GM12873 (cell line): ENCODE measurements around the gene CHMP4A.

Source experiments
- TF ChIP-seq, protein P1 (sequence below): IDR thresholded peaks from 2 replicates; pipeline ENCODE4 v1.5.1; 2012; ENCODE audit warnings: low read depth, mild to moderate bottlenecking, moderate library complexity, low read length, control low read depth; ENCODE audit not compliant: insufficient read depth; ENCODE audit errors: missing control alignments

The CHMP4A gene

GRCh38 chr14:24258548-24259265 lies 45.4 kb upstream of the CHMP4A start:
- TF ChIP-seq, protein P1, sequence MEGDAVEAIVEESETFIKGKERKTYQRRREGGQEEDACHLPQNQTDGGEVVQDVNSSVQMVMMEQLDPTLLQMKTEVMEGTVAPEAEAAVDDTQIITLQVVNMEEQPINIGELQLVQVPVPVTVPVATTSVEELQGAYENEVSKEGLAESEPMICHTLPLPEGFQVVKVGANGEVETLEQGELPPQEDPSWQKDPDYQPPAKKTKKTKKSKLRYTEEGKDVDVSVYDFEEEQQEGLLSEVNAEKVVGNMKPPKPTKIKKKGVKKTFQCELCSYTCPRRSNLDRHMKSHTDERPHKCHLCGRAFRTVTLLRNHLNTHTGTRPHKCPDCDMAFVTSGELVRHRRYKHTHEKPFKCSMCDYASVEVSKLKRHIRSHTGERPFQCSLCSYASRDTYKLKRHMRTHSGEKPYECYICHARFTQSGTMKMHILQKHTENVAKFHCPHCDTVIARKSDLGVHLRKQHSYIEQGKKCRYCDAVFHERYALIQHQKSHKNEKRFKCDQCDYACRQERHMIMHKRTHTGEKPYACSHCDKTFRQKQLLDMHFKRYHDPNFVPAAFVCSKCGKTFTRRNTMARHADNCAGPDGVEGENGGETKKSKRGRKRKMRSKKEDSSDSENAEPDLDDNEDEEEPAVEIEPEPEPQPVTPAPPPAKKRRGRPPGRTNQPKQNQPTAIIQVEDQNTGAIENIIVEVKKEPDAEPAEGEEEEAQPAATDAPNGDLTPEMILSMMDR, result no peak

DNA sequence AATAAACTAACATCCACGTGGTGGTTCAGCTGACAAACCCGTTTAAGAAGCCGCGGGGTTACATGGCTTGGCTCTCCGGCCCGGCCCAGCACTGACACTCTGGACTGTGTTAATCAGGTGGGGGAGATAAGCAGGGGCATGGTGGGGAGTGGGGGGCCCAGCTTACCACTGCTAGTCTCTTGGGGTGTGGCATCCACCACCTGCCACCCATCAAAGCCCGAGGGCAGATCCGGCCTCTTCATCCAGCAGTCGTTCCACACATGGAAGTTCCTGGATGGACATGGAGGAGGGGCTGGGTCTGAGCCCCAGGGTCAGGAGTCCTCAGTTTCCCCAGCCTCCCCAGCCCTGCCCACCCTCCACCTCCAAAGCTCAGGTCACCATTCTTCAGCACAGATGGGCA lies 44.8 kb upstream of the CHMP4A start:
- TF ChIP-seq, protein P1, result no peak

GRCh38 chr14:24256960-24257359 lies 43.7 kb upstream of the CHMP4A start:
- TF ChIP-seq, protein P1, result no peak

DNA sequence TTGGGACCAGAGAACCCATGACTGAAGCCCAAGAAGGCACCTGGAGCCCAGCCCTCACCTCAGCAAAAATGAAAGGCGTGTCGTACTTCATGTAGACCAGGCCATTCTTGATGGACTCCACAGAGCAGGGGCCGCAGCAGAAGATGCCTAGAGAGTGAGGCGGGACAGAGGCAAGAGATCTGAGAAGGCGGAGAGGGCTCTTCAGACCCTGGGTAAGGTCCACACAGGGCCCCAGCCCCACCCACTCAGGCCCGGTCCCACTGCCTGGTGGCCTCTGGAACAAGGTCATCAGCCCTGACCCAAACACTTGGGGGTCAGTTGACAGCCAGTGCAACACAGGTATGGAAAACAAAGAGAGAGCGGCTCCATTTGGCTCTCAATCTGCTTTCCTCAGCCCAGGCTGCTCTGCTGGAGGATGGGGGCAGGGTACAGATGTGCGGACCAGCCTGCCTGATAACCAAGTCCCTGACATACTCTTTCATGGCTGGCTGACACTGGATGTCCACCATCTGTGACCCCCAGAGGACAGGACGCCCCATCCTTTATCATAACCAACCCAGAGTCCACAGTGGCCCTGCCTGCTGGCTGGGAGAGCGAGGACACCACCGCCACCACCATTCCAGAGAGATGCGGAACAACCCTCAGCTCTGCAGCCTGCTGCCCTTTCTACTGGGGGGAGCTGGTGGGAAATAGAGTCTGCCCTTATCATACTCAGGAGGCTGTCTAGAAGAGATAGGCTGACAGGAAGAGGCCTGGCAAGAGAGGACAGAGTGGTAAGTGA lies 42.8 kb upstream of the CHMP4A start:
- TF ChIP-seq, protein P1, result no peak

GRCh38 chr14:24255438-24255837 lies 42.1 kb upstream of the CHMP4A start:
- TF ChIP-seq, protein P1, result no peak

DNA sequence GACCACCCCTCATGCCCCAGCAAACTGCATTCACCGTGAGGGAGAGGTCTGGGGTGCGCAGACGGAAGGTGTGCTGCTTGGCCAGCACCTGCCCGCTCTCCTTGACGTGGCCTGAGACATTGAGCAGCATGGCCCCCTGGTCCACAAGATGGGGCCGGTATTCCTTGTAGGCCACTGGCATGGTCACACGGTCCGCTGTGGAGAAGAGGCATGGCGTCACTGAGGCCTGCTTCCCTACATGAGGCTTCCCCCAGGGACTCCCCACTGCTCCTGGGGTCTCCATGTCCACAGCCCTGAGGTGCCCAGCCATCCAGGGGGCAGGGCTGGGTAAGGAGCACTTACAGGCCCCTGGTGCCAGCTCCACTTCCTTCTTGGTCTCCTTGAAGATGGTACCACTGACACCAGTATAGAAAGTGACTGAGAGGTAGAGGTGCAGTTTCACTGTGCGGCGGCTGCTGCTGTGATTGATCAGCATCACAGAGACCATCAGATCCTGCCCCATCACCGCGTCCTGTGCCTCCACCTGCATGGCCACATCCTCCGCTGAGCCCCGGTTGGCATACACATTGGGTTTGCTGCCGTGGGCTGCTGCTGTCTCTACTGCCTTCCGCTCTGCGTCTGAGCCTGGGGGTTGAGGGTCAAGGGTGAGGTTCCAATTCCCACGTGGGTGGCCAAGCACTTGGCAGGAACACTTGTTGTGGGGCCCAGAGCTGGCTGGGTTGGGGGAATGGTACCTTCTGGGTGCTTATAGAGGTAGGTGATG lies 41.5 kb upstream of the CHMP4A start:
- TF ChIP-seq, protein P1, result no peak

- TF ChIP-seq, protein P1, result no peak
These were observed 40.6 kb upstream of the CHMP4A start for GRCh38 chr14:24253936-24254335.
